GM10266 (cell line): Measurements from ENCODE around the gene NR2F1-AS1.
A peak's percentile ranks its signal among the peaks of the same experiment; 100 is the strongest.

Source experiments
- DNase-seq: peaks from one replicate; pipeline ENCODE4 v3.0.0; 2012; ENCODE audit errors: extremely low spot score
- TF ChIP-seq, protein P1 (sequence below): IDR thresholded peaks from 2 replicates; pipeline ENCODE4 v1.5.1; 2012; ENCODE audit warnings: mild to moderate bottlenecking, low read depth; ENCODE audit not compliant: control insufficient read depth, insufficient read depth; ENCODE audit errors: missing control alignments

NR2F1-AS1 gene

DNA sequence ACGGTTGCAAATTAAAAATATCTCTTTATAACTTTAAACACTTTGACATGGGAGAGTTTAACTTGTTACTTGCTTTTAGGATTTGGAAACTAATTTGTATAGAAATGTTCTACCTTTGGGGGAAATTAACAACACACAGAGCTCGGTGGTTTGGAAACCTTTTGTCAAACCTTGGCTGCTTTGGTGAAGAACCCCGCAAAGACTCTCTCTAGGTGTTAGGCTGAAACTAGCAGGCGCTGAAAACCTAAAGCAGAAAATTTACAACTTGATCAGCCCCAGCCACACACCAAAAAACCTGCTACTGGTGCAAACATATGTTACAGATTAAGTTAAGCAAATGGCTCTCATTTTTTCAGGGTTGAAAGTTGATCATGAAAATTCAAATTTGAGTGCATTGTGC, 27.8 kb upstream of the NR2F1-AS1 start:
- TF ChIP-seq, protein P1, sequence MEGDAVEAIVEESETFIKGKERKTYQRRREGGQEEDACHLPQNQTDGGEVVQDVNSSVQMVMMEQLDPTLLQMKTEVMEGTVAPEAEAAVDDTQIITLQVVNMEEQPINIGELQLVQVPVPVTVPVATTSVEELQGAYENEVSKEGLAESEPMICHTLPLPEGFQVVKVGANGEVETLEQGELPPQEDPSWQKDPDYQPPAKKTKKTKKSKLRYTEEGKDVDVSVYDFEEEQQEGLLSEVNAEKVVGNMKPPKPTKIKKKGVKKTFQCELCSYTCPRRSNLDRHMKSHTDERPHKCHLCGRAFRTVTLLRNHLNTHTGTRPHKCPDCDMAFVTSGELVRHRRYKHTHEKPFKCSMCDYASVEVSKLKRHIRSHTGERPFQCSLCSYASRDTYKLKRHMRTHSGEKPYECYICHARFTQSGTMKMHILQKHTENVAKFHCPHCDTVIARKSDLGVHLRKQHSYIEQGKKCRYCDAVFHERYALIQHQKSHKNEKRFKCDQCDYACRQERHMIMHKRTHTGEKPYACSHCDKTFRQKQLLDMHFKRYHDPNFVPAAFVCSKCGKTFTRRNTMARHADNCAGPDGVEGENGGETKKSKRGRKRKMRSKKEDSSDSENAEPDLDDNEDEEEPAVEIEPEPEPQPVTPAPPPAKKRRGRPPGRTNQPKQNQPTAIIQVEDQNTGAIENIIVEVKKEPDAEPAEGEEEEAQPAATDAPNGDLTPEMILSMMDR = no peak
- DNase-seq = no peak

- TF ChIP-seq, protein P1 = peak; percentile 79
- DNase-seq = no peak
Observed at GRCh38 chr5:93607367-93608258, 26.6 kb upstream of the NR2F1-AS1 start.

DNA sequence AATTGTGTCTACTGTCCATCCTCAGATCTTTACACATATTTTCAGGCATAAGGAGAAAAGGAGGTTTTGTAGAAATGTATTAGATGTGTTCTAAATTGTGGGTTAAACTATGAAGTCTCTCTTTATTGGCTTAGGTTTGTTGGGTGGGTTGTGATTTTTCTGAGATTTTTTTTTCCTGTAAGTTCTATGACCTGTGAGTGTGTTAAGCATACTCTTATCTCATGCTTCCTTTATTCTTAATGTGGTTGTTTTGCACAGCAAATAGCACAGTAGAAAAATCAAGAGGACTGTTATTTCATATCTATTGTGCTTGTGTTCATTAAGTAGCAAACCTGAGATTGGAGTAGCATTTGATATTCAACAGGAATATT, 25.3 kb upstream of the NR2F1-AS1 start:
- TF ChIP-seq, protein P1 = no peak
- DNase-seq = no peak

GRCh38 chr5:93604644-93605515, 23.9 kb upstream of the NR2F1-AS1 start:
- DNase-seq = no peak
- TF ChIP-seq, protein P1 = no peak

DNA sequence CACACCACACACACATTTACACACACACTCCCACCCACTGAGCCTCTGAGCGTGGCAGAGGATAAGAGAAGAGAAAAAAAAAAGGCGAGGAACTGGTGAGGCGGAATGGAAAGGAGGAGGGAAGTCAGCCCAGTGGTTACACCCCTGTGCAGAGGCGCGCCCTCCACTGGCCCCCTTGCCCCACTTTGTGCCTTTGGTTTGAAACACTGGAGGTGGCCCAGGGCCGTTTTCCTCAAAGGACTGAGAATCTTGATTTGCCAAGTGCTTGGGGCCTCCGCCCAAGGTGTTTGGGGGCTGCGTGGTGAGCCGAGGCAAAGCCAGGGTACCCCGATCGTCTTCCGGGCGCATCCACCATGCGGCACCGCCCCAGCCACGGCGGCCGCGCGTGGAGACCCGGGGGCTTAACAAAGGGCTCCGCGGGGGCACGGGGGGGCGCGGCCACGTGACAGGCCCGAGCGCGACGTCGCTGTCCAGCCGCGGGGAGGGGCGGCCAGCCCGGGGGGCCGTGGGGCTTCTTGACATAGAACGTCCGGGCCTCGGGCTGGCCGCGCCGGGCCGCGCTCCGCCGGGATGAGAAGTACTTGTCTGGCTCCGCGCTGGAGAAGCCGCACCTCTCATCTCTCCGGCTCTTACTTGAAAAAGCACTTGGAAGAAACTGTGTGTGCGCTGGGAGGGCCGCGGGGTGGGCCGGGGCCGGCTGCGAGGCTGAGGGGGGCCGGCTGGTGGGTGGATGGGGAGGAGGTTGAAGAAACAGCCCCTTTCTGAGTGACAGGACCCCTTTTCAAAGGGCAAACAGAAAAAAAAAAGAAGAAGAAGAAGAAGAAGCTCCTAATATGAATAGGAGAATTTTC, 23.0 kb upstream of the NR2F1-AS1 start:
- no peak for DNase-seq
- TF ChIP-seq, protein P1 = no peak

DNA sequence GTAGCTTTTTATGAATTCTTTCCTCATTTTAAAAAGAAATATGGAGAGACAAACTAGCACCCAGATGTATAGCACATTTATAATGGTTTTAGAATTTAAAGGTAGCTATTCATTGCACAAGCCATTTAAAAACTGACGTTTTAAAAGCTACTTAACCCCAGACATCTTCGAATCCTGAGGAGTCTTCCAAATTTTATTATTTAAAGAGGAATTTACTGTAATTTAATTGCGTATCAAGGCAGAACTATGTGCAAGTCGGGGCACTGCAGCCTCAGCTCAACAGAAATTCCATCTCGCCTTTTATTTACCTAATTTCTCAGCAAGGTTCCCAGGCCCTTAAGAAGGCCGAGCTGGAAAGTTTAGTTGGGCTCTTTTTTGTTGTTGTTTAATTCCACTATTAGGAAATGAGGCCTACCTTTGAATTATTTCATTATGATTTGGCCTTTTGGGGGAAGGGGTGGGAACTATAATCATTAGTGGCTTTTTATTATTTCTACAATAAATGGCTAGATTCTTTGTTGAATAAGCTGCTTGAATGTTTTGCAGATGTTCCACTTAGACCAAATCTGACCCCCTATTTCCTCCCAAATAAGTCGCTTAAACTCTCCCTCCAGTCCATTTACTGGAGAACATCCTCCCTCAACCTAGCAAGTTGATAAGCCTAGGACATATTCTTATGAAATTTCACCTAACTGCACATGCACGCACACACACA, 22.2 kb upstream of the NR2F1-AS1 start:
- DNase-seq = no peak
- TF ChIP-seq, protein P1 = no peak
